ENCODE data around the gene MTPN. TPM values are rescaled to one million over a fixed set of nuclear protein-coding genes. Genes with fewer than 3 reads are reported as not detected.

Gene MTPN
- total RNA-seq, 1 donor from 2014 or later, result 170 TPM

DNA sequence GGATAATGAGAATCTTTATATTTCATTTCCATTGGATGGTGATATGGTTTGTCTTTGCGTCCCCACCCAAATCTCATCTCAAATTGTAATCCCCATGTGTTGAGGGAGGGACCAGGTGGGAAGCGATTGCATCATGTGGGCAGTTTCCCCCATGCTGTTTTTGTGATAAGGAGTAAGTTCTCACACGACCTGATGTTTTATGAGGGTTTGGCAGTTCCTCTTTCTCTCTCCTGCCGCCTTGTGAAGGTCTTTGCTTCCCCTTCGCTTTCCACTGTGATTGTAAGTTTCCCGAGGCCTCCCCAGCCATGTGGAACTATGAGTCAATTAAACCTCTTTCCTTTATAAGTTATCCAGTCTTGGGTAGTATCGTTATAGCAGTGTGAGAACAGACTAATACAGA lies 59.4 kb downstream of the MTPN start:
- H3K9me3 Mint-ChIP-seq, result no peaks in the 10 kb centered on the region
- Histone ChIP-seq H3K9ac (no peak overlapping the region), H3F3A (ENCODE audit: low read depth) (no peaks in the 10 kb centered on the region), H3K4me1 (no peaks in the 10 kb centered on the region), H3K27ac (no peak overlapping the region), H2AFZ (replicated peaks) (no peak overlapping the region), H3K36me3 (no peaks in the 10 kb centered on the region), H3K9me3 (ENCODE audit: low read depth) (no peaks in the 10 kb centered on the region), H3K4me3 (no peak overlapping the region), H4K20me1 (ENCODE audit: low read depth) (no peaks in the 10 kb centered on the region), H3K27me3 (no peaks in the 10 kb centered on the region), H3K79me2 (ENCODE audit: low read depth) (no peaks in the 10 kb centered on the region), H3K4me2 (no peak overlapping the region)
- H3K27ac Mint-ChIP-seq, result no peak overlapping the region
- DNase-seq (ENCODE audit: low spot score), result no peak
- no peaks in the 10 kb centered on the region for H3K4me1 Mint-ChIP-seq
- H3K36me3 Mint-ChIP-seq, result peaks cover 4% of the 10 kb centered on the region
- peaks cover 3% of the 10 kb centered on the region for H3K27me3 Mint-ChIP-seq (ENCODE audit: insufficient read depth, low read depth)
- no peak for TF ChIP-seq EZH2phosphoT487 (IDR thresholded peaks at IDR 0.05)
- TF ChIP-seq, protein P1, sequence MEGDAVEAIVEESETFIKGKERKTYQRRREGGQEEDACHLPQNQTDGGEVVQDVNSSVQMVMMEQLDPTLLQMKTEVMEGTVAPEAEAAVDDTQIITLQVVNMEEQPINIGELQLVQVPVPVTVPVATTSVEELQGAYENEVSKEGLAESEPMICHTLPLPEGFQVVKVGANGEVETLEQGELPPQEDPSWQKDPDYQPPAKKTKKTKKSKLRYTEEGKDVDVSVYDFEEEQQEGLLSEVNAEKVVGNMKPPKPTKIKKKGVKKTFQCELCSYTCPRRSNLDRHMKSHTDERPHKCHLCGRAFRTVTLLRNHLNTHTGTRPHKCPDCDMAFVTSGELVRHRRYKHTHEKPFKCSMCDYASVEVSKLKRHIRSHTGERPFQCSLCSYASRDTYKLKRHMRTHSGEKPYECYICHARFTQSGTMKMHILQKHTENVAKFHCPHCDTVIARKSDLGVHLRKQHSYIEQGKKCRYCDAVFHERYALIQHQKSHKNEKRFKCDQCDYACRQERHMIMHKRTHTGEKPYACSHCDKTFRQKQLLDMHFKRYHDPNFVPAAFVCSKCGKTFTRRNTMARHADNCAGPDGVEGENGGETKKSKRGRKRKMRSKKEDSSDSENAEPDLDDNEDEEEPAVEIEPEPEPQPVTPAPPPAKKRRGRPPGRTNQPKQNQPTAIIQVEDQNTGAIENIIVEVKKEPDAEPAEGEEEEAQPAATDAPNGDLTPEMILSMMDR (IDR thresholded peaks at IDR 0.05), result no peak
- no peak for TF ChIP-seq EZH2 (IDR thresholded peaks at IDR 0.05)
- H3K4me3 Mint-ChIP-seq, result no peak overlapping the region

DNA sequence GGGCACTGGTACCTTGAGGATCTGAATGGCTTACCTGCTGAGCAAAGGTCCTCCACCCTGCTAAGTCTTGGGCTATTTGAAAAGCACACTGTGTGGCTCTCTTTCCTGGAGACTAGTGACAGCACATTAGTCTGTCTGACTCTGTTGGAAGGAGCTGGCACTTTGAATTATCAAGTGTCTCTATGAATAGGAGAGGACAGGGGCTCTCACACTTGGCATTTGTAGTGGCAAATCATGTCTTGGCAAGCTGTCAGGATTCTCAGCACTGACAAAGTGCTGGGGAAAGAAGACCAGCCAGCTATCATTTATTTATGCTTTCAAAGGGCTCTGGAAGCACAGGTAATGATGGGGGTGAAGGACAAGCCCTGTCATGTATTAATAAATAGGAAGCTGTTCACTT lies 62.8 kb downstream of the MTPN start:
- H3K36me3 ChIP-seq, result no peaks in the 10 kb centered on the region
- Mint-ChIP-seq H3K36me3 (no peaks in the 10 kb centered on the region), H3K4me1 (peaks cover 7% of the 10 kb centered on the region), H3K9me3 (no peaks in the 10 kb centered on the region), H3K27me3 (ENCODE audit: insufficient read depth, low read depth) (no peaks in the 10 kb centered on the region), H3K27ac (no peak overlapping the region), H3K4me3 (no peak overlapping the region)
- no peak overlapping the region for H3K27ac ChIP-seq
- no peak for DNase-seq (ENCODE audit: low spot score)
- H3K9me3 ChIP-seq (ENCODE audit: low read depth), result no peaks in the 10 kb centered on the region
- H3F3A ChIP-seq (ENCODE audit: low read depth), result peaks cover 22% of the 10 kb centered on the region
- TF ChIP-seq, protein P1 (IDR thresholded peaks at IDR 0.05), result no peak
- TF ChIP-seq EZH2 (IDR thresholded peaks at IDR 0.05) (no peak), EZH2phosphoT487 (IDR thresholded peaks at IDR 0.05) (no peak)
- H2AFZ ChIP-seq (replicated peaks), result no peak overlapping the region
- peaks cover 12% of the 10 kb centered on the region for H3K4me1 ChIP-seq
- H3K4me3 ChIP-seq, result no peak overlapping the region
- H3K79me2 ChIP-seq (ENCODE audit: low read depth), result no peaks in the 10 kb centered on the region
- no peak overlapping the region for H3K9ac ChIP-seq
- H3K4me2 ChIP-seq, result no peak overlapping the region
- no peaks in the 10 kb centered on the region for H4K20me1 ChIP-seq (ENCODE audit: low read depth)
- no peaks in the 10 kb centered on the region for H3K27me3 ChIP-seq

- Histone ChIP-seq H3K4me2 (no peak overlapping the region), H3K27me3 (no peaks in the 10 kb centered on the region), H2AFZ (replicated peaks) (no peak overlapping the region), H3K27ac (no peak overlapping the region), H3K4me1 (peaks cover 12% of the 10 kb centered on the region), H3K79me2 (ENCODE audit: low read depth) (no peaks in the 10 kb centered on the region), H3K4me3 (no peak overlapping the region), H3K36me3 (no peaks in the 10 kb centered on the region), H3K9ac (no peak overlapping the region), H3K9me3 (ENCODE audit: low read depth) (no peaks in the 10 kb centered on the region), H4K20me1 (ENCODE audit: low read depth) (no peaks in the 10 kb centered on the region), H3F3A (ENCODE audit: low read depth) (peaks cover 22% of the 10 kb centered on the region)
- Mint-ChIP-seq H3K36me3 (no peaks in the 10 kb centered on the region), H3K27me3 (ENCODE audit: insufficient read depth, low read depth) (no peaks in the 10 kb centered on the region), H3K9me3 (no peaks in the 10 kb centered on the region), H3K4me1 (peaks cover 7% of the 10 kb centered on the region), H3K4me3 (no peak overlapping the region), H3K27ac (no peak overlapping the region)
- TF ChIP-seq EZH2phosphoT487 (IDR thresholded peaks at IDR 0.05) (no peak), EZH2 (IDR thresholded peaks at IDR 0.05) (no peak)
- TF ChIP-seq, protein P1 (IDR thresholded peaks at IDR 0.05), result no peak
- DNase-seq (ENCODE audit: low spot score), result no peak
Observed at GRCh38 chr7:135913404-135913803, 63.8 kb downstream of the MTPN start.

Measured in neural progenitor cell (in vitro differentiated cells).